CD4-positive, alpha-beta T cell treated with Interleukin-10 for 1 hour (primary cell): Measurements from ENCODE around the gene ACTN4.
"Not testable (repeated sequence)": the region's sequence is repeated elsewhere in the genome, so short reads cannot be mapped to it uniquely, and the experiment has no call there.

Source experiments
- DNase-seq: peaks from one replicate; pipeline ENCODE4 v3.0.0-alpha.2; 2020

Gene ACTN4

GRCh38 chr19:38742906-38743305 is 95.5 kb downstream of the ACTN4 start:
- DNase-seq: no peak

GRCh38 chr19:38743394-38744297 is 96.2 kb downstream of the ACTN4 start:
- no peak for DNase-seq

GRCh38 chr19:38744298-38744681 is 96.8 kb downstream of the ACTN4 start, which contains the start of gene CAPN12:
Gene CAPN12 (minus strand): TSS chr19:38744474. CDS start chr19:38744165, 309 bp downstream.
- DNase-seq: no peak

GRCh38 chr19:38744874-38745273 is 97.4 kb downstream of the ACTN4 start:
- DNase-seq: no peak

- DNase-seq: no peak
Observed at GRCh38 chr19:38745316-38745715, 97.9 kb downstream of the ACTN4 start.

GRCh38 chr19:38753783-38754182 is 106.3 kb downstream of the ACTN4 start:
- not testable (repeated sequence) for DNase-seq

- not testable (repeated sequence) for DNase-seq
Observed at GRCh38 chr19:38754196-38754595, 106.7 kb downstream of the ACTN4 start.

- DNase-seq: no peak
Observed at GRCh38 chr19:38759590-38760003, 112.1 kb downstream of the ACTN4 start.

GRCh38 chr19:38760805-38761517 is 113.5 kb downstream of the ACTN4 start:
- not testable (repeated sequence) for DNase-seq

GRCh38 chr19:38761884-38762389 is 114.5 kb downstream of the ACTN4 start:
- not testable (repeated sequence) for DNase-seq

GRCh38 chr19:38763795-38764220 is 116.4 kb downstream of the ACTN4 start:
- no peak for DNase-seq

- DNase-seq: no peak
Observed at GRCh38 chr19:38765214-38765613, 117.8 kb downstream of the ACTN4 start.

- DNase-seq: no peak
Observed at GRCh38 chr19:38766276-38767047, 119.0 kb downstream of the ACTN4 start.

- peak; percentile 90 for DNase-seq
Observed at GRCh38 chr19:38769635-38770211, 122.3 kb downstream of the ACTN4 start.

- not testable (repeated sequence) for DNase-seq
Observed at GRCh38 chr19:38770228-38770948, 122.9 kb downstream of the ACTN4 start.

- not testable (repeated sequence) for DNase-seq
Observed at GRCh38 chr19:38770949-38771275, 123.5 kb downstream of the ACTN4 start.

GRCh38 chr19:38771569-38771968 is 124.1 kb downstream of the ACTN4 start:
- DNase-seq: not testable (repeated sequence)

GRCh38 chr19:38773469-38774177 is 126.2 kb downstream of the ACTN4 start, which contains the start of gene LGALS7:
Gene LGALS7 (minus strand): TSS chr19:38773517. CDS start chr19:38773492, 25 bp downstream.
- DNase-seq: no peak

- DNase-seq: no peak
Observed at GRCh38 chr19:38774181-38774950, 126.9 kb downstream of the ACTN4 start.

GRCh38 chr19:38778733-38779132 is 131.3 kb downstream of the ACTN4 start:
- DNase-seq: no peak
